ENCODE results near the gene DLGAP3. TPM values are rescaled to one million over a fixed set of nuclear protein-coding genes. Genes with fewer than 3 reads are reported as not detected.

Gene DLGAP3
- total and polyA plus RNA-seq, 4 donors: 0.05 to 0.19 (median 0.08) TPM

GRCh38 chr1:34973326-34973725 is 43.9 kb upstream of the DLGAP3 start:
- Histone ChIP-seq H3K9me3 (ENCODE audit: control insufficient read depth in 4 of 4, low read length in 3 of 4) (peaks cover 0 to 2% (median 0%) of the 10 kb centered on the region in 4 donors), H3K36me3 (ENCODE audit: control insufficient read depth in 4 of 4, insufficient read depth in 3 of 4, low read depth in 1 of 4, low read length in 3 of 4) (peaks cover 0 to 3% (median 0%) of the 10 kb centered on the region in 4 donors), H3K27ac (ENCODE audit: low read depth in 1 of 2, low read length in 2 of 2) (no peak overlapping the region), H3K4me1 (ENCODE audit: control insufficient read depth in 4 of 4, insufficient read depth in 4 of 4, low read length in 3 of 4) (no peaks in the 10 kb centered on the region), H3K27me3 (ENCODE audit: control insufficient read depth in 4 of 4, insufficient read depth in 4 of 4, low read length in 3 of 4) (no peaks in the 10 kb centered on the region), H3K9ac (ENCODE audit: low read depth in 1 of 2, low read length in 2 of 2) (no peak overlapping the region), H3K4me3 (ENCODE audit: low read depth in 1 of 3, low read length in 3 of 3) (no peak overlapping the region)
- TF ChIP-seq REST (IDR thresholded peaks at IDR 0.05): no peak
- TF ChIP-seq EGR1 (IDR thresholded peaks at IDR 0.05; ENCODE audit: low read depth in 2 of 2): no peak
- no peak for TF ChIP-seq SP1 (IDR thresholded peaks at IDR 0.05)
- no peak for TF ChIP-seq MAX (IDR thresholded peaks at IDR 0.05)
- TF ChIP-seq RAD21 (IDR thresholded peaks at IDR 0.05): no peak
- no peak for TF ChIP-seq CTCF (IDR thresholded peaks at IDR 0.05; ENCODE audit: low read depth, low read length, missing input control)
- TF ChIP-seq HNF4A (conservative IDR thresholded peaks at IDR 0.05): no peak
- TF ChIP-seq FOXA2 (IDR thresholded peaks at IDR 0.05): no peak
- no peak for TF ChIP-seq TAF1 (conservative IDR thresholded peaks at IDR 0.05)
- no peak for TF ChIP-seq ZBTB33 (IDR thresholded peaks at IDR 0.05)
- no peak for TF ChIP-seq HNF4G (IDR thresholded peaks at IDR 0.05)
- no peak for TF ChIP-seq JUND (IDR thresholded peaks at IDR 0.05)
- no peak for DNase-seq (ENCODE audit: low spot score)
- WGBS: 93% methylated on average over 3 of the region's 3 CpGs

GRCh38 chr1:34970829-34971228 is 41.4 kb upstream of the DLGAP3 start:
- DNase-seq (ENCODE audit: low spot score): no peak
- Histone ChIP-seq H3K9me3 (ENCODE audit: control insufficient read depth in 4 of 4, low read length in 3 of 4) (peaks cover 0 to 2% (median 0%) of the 10 kb centered on the region in 4 donors), H3K9ac (ENCODE audit: low read depth in 1 of 2, low read length in 2 of 2) (no peak overlapping the region), H3K36me3 (ENCODE audit: control insufficient read depth in 4 of 4, insufficient read depth in 3 of 4, low read depth in 1 of 4, low read length in 3 of 4) (no peaks in the 10 kb centered on the region), H3K27ac (ENCODE audit: low read depth in 1 of 2, low read length in 2 of 2) (no peak overlapping the region), H3K4me1 (ENCODE audit: control insufficient read depth in 4 of 4, insufficient read depth in 4 of 4, low read length in 3 of 4) (no peaks in the 10 kb centered on the region), H3K27me3 (ENCODE audit: control insufficient read depth in 4 of 4, insufficient read depth in 4 of 4, low read length in 3 of 4) (no peaks in the 10 kb centered on the region), H3K4me3 (ENCODE audit: low read depth in 1 of 3, low read length in 3 of 3) (no peak overlapping the region)
- WGBS: 37% methylated on average over 5 of the region's 5 CpGs
- TF ChIP-seq EGR1 (IDR thresholded peaks at IDR 0.05; ENCODE audit: low read depth in 2 of 2) (no peak), RAD21 (IDR thresholded peaks at IDR 0.05) (no peak), NR2F2 (IDR thresholded peaks at IDR 0.05) (no peak), MAX (IDR thresholded peaks at IDR 0.05) (no peak), ATF3 (IDR thresholded peaks at IDR 0.05) (no peak), ZBTB33 (IDR thresholded peaks at IDR 0.05) (no peak), REST (IDR thresholded peaks at IDR 0.05) (no peak), FOXA1 (IDR thresholded peaks at IDR 0.05) (no peak)

Measured in liver (tissue), 9 donors.